GM12873 (cell line): Measurements from ENCODE around the gene PRAF2.
A peak's percentile ranks its signal among the peaks of the same experiment; 100 is the strongest.

Experiments used
- TF ChIP-seq, protein P1 (sequence below): IDR thresholded peaks from 2 replicates; pipeline ENCODE4 v1.5.1; 2012; ENCODE audit warnings: low read depth, mild to moderate bottlenecking, moderate library complexity, low read length, control low read depth; ENCODE audit not compliant: insufficient read depth; ENCODE audit errors: missing control alignments

PRAF2 gene

DNA sequence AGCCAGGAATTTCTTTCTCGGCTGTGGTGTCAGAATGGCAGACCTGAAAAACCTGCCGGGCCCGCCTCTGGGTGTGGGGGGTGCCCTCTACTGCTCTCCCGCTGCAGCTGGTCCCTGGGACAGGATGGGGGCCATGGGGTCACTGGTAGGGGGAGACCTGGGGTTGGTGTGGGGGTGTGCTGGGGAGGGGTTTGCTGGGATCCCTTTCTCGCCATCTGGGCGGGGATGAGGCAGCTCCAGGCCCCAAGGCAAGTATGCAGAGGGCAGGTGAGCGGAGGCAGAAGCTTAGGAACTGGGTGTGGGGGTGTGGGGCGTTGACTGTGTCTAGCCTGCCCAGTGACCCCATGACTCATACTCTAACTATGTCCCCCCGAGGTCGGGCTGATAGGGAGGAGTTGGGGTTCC, 14.1 kb downstream of the PRAF2 start:
- TF ChIP-seq, protein P1, sequence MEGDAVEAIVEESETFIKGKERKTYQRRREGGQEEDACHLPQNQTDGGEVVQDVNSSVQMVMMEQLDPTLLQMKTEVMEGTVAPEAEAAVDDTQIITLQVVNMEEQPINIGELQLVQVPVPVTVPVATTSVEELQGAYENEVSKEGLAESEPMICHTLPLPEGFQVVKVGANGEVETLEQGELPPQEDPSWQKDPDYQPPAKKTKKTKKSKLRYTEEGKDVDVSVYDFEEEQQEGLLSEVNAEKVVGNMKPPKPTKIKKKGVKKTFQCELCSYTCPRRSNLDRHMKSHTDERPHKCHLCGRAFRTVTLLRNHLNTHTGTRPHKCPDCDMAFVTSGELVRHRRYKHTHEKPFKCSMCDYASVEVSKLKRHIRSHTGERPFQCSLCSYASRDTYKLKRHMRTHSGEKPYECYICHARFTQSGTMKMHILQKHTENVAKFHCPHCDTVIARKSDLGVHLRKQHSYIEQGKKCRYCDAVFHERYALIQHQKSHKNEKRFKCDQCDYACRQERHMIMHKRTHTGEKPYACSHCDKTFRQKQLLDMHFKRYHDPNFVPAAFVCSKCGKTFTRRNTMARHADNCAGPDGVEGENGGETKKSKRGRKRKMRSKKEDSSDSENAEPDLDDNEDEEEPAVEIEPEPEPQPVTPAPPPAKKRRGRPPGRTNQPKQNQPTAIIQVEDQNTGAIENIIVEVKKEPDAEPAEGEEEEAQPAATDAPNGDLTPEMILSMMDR: no peak

DNA sequence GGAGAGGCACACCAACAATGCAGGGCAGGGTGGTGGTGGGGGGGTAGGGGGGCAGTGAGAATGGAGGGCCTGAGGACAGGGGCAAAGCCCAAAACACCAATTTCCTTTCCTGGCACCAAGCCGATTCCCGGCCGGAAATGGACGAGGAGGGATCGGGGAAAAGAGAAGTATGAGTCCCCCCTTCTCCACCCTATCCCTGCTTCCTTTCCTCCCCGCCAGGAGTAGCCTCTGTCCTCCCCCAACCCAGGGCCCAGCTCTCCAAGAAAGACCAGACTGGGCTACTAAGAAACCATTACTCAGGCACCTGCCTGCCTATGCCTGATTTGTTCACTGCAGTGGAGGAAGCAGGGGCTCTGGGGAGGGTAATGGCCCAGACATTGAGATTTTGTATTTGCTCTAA, 14.6 kb downstream of the PRAF2 start:
- TF ChIP-seq, protein P1: no peak

DNA sequence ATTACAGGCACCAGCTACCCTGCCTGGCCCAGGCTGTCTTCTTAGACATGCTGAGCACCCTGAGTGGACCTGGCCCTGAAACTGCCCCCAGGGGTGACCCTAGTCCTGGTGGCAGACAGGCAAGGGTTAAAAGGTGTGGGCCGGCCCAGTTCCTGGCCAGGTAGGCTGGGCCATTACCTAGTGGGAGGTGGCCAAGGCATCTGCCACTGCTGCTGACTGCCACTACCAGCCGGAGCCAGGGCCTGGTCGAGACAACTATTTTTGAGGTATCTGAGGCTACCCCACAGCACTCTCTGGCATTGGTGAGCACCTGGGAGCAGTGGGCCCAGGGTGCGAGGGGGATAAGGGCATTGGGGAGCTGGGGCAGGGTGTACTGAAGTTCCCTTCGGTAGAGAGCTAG, 15.0 kb downstream of the PRAF2 start, which contains the start of gene CCDC120:
TSS of gene CCDC120 (plus strand) at position 206 of the 400 bp plus-strand sequence. CDS start 3,043 bp downstream, outside the sequence.
- TF ChIP-seq, protein P1: no peak

DNA sequence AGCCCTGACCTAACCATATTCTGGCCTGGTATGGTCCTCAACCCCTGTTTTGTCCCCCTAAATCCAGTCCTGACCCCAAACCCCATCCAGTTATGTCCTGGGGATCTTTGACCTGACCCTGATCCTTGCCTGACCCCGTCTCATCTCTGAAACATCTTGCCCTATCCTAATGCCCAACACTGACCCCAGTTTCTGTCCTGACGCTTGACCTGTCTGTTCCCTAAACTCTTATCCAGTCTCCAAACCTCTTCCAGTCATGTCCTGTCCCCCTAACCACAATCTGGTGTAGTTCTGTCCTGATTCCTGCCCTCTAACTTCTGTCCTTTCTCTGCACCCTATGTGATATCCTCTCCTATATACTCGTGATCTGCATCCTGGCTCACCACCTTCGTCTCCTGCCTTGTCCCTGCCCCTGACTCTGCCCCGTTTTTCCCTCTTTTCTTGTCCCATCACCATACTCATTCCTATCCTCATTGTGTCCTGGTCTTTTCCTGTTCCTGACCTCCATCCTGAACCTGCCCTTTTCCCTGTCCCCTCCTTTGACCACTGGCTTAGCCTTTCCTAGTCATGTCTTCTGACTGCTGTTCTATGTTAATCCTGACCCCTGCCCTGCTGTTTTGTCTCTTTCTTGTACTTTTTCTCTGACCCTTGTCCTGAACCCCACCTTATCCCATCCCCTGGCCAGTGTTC, 19.6 kb downstream of the PRAF2 start:
- TF ChIP-seq, protein P1: no peak

DNA sequence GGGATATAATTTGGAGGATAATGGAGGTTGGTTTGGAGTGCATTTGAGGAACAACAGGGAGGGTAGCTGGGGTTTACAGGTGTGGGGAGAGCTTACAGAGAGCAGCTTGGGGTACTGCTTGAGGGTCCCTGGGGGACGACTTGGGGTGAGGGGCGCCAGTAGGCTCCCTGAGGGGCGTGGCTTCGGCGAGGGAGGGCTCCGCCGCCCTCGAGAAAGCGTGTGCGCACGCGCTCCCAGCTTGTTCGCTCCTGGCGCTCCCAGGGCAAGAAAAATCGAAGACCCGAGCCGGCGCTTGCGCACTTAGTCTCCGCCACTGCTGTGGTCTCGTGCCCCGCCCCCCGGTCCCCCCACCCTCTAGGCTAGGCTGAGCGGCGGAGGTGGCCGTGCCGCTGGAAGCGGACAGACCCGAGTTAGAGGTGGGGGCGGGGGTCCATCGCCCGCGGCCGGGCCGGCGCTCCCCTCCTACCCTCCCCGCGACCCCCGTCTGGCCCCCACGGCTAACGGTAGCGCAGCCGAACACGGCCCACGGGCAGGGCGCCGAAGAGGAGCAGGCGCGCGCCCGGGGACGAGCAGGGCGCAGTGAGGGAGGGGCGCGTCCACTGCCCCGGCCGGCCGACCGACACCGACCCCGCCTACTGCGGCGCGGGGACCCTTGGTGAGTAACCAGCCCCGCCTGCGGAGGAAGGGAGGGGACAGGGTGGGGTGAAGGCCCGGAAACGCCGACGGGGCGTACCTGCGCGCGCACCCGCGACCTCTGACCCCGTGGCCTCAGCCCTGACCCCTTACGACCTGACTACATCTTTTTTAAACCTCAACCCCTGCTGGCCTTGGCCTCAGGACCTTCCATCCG, 20.4 kb downstream of the PRAF2 start:
- TF ChIP-seq, protein P1: no peak

DNA sequence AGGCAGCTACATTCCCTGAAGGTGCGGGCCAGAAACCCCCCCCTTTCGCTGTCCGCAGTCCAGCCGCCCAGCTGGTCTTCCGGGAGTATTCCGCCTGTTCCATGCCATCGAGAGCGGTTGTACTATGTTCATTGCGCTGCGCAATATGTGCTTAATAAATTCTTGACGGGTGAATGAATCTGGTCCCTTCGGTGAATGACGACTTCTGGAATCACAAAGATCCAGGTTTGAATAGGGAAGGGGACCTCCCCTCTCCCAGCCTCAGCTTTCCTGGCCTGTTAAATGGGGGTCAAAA, 29.9 kb downstream of the PRAF2 start:
- TF ChIP-seq, protein P1: no peak

DNA sequence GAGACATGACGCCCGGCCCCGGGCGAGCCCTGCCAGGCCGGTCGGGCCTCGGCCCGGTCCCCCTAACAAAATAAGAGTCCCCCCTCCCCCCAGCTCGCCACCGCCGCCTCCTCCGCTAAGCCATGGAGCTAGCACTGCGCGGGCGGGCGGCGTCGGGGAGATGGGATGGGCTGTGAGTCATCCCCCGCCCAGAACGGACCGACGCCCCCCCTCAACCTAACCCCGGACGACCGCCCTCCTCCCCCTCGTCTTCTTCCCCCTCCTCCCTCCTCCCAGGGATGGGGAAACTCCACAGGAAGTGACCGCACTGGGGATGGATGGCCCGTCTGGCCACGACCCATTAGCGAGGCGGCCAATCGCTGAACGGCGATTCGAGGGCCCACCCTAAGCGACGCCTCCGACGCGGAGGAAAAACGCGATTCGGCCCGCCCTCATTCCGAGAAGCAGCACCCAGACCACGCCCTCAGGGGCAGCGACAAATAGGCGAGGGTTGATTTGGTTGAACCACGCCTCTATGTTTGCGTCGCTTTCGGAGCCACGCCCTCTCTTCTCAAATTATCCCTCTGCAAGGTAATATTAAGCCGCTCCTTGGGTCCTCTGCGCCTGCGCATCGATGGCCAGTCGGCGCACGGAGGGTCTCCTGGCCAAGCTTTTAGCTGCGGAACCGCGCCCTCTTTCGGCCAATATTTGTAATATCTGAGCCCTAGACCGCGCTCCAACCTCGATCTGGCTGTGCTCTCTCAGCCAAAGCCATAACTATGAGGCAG, 30.4 kb downstream of the PRAF2 start, which contains the start of gene TFE3:
TSS of gene TFE3 (minus strand) at position 138 of the 767 bp plus-strand sequence. CDS start at position 7, 131 bp downstream.
- TF ChIP-seq, protein P1: peak; percentile 53
